Measurements from ENCODE around the gene GTPBP4.
"Not testable (repeated sequence)": the region's sequence is repeated elsewhere in the genome, so short reads cannot be mapped to it uniquely, and the experiment has no call there.

Gene GTPBP4

DNA sequence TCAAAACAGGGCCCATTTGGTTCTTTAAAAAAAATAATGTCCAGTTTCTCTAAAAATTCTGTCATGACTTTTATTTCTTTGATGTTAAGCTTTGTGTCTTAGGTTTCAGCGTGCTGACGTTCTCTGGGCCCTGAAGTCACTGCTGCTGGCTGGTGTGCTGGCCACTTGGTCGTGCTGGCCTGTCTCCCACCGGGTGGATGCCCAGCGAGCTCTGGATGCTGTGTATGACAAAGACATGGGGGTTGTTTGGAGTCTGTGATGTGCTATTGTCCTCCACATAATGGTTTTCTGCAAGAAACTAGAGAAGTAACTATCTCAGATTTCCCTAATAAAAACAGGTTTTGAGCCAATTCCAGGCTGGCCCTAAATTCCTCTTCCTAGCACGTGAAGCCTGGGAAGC, 47.0 kb downstream of the GTPBP4 start:
- DNase-seq = no peak

DNA sequence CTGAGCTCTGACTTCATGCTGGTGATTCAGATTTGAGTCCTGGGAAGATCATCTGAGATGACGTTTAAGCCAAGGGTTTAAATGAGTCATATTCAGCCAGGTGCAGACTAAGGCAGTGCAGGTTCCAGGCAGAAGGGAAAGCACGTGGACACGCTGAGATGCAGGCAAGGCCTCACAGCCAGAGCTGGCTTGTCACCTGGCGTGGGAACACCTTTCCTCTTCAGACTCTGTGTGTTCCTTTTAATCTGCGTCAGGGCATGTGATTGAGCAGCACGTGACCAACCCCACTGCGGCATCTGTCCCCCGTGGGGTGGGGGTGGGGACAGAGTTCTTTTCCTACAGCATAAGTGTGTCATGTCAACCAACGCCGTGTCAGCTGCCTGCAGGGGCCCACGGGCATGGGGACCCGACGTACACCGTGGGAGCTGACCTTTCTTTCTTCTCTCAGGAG, 48.1 kb downstream of the GTPBP4 start:
- DNase-seq = no peak

DNA sequence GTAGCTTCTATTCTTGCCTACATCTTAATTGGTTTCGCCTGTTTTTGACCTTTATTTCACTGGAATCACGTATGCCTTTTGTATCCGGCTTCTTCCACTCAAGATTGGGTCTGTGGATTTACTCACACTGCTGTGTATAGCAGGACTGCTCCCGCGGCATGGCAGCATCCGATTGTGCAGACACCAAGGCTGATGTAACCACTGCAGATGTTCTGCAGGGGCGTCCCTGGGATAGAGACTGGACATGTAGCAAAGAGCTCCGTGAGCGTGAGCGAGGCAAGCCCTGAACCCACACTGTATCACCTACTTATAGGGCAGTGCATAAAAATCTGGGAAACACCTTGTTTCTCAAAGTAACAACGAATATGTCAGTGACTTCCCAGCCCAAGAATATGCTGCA, 48.9 kb downstream of the GTPBP4 start:
- no peak for DNase-seq

DNA sequence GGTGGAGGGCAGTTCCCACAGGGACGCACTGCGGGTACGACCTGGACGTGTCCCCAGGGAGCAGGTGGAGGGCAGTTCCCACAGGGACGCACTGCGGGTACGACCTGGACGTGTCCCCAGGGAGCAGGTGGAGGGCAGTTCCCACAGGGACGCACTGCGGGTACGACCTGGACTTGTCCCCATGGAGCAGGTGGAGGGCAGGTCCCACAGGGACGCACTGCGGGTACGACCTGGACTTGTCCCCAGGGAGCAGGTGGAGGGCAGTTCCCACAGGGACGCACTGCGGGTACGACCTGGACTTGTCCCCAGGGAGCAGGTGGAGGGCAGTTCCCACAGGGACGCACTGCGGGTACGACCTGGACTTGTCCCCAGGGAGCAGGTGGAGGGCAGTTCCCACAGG, 50.5 kb downstream of the GTPBP4 start:
- DNase-seq = not testable (repeated sequence)

DNA sequence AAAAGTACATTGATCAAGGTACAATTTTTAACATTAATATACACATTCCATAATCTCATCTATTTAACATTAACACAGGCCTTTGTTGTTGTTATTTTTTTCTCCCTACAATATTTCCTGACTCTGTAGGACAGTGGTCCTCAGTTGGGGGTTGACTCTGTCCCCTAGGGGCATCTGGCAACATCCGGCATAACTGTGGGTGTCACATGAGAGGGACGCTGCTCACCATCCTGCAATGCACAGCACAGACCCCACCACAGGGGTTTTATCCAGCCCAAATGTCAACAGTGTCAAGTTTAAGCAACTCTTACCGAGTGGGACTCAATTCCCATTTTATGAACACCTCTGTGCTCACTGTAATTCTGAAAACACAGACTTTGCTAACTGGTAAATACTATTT, 51.9 kb downstream of the GTPBP4 start:
- DNase-seq = no peak

DNA sequence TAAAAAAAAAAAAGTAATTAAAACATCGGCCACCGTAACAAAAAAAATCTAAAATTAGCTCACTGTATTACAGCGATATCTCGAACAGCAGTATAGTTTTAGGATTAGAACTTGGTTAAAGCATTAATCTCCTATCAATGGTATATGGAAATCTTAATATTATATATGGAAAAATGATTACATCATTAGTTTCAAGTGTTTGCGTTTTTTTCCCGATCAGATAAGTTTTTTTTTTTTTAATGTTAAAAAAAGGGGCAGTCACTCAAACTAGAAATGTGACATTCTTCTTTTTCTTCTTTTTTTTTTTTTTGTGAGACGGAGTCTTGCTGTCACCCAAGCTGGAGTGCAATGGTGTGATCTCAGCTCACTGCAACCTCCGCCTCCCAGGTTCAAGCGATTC, 53.3 kb downstream of the GTPBP4 start:
- DNase-seq = no peak

DNA sequence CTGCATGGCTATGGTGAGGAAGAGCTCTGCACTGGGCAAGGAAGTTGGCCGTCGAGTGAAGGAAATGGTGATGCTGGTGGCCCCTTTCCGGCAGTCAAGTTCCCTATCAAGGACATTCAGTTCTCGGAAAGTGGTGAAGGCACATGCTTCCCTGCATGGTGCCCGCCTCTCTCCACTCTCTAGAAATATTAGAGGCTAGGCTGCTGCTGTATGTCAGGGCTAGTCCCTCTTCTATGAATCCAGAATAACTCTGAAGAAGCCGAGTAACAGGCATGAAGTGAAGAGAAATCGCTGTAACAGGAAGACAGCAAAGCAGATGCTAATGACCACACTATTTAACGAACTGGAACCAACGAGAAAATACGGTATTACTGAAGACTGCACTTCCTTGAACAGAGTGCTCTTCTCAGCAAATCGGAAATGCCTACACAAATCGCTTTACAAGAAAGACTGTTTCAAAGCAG, 55.3 kb downstream of the GTPBP4 start:
- DNase-seq = no peak

DNA sequence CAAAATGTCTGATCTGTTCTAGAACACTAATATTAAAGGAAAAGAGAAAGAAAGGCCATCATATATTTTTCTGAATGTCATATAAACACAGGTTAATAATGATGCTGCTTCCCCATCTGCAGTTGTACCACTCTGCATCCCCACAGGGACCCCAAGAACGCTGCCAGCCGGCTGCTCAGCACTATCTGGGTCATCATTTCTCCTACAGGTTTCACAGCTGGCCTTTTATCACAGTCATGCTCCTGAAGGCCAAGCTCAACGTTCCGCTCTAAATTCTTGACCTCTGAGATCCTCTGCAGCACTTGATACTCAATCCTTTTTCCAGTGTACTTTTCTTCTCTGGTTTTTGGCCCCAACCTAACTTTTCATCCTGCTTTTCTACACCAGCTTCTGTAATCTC, 55.9 kb downstream of the GTPBP4 start:
- no peak for DNase-seq

DNA sequence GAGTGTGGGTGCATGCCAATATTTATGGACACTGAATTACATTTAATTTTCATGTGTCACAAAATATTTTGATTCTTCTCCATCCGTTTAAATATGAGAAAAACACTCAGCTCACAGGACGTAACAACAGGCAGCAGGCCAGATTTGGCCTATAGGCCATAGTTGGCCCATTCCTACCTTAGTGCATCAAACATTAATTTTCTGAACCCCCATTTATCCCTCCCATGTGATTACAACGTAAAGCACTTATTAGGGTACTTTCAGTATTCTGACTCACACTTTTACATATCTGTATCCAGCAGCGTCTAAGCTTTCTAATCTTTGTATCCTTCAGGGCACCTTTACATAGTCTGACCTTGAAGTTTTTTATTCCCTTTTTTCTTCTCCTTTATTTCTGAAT, 56.7 kb downstream of the GTPBP4 start:
- no peak for DNase-seq

DNA sequence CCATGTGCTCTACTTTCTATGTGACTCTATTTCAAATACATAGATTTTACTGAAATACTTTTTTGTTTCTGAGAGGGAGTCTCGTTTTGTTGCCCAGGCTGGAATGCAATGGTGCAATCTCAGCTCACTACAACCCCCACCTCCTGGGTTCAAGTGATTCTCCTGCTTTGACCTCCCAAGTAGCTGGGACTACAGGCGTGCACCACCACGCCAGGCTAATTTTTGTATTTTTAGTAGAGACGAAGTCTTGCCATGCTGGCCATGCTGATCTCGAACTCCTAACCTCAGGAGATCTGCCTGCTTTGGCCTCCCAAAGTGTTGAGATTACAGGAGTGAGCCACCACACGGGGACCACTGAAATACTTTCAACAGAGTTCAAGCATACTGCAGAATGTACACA, 57.2 kb downstream of the GTPBP4 start:
- DNase-seq = no peak

DNA sequence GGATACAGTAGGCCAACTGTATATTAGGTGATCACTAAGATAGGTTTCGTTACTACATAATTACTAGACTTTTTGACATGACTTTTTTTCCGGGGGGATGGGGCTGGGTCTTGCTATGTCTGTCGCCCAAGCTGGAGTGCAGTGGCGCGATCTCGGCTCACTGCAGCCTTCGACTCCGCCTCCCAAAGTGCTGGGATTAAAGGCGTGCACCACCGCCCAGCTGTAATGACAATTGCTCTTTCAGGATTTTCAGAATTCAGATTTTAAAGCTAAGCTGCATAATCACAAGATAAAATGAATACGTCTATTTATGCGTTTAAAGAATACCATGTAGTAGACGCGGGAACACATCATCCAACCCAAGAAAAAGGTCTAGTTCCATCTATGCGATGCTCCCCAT, 59.7 kb downstream of the GTPBP4 start:
- DNase-seq = no peak

DNA sequence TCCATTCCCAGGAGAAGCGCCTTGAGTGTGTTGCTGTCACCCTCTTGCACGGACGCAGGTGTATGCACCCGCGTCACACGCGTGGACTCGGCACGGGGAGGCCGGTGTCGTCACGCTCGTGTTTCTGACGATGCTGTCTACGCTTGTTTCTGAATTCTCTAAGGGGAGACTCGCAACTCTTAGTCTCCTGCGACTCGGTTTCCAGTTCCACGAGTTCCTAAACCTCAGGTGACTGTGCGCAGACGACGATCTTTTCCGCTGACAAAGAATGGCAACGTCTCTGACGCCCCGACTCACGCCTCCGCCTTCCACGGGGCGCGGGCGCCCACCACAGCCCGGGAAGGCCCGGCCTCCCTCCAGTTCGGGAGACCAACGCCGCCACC, 60.1 kb downstream of the GTPBP4 start:
- no peak for DNase-seq

DNA sequence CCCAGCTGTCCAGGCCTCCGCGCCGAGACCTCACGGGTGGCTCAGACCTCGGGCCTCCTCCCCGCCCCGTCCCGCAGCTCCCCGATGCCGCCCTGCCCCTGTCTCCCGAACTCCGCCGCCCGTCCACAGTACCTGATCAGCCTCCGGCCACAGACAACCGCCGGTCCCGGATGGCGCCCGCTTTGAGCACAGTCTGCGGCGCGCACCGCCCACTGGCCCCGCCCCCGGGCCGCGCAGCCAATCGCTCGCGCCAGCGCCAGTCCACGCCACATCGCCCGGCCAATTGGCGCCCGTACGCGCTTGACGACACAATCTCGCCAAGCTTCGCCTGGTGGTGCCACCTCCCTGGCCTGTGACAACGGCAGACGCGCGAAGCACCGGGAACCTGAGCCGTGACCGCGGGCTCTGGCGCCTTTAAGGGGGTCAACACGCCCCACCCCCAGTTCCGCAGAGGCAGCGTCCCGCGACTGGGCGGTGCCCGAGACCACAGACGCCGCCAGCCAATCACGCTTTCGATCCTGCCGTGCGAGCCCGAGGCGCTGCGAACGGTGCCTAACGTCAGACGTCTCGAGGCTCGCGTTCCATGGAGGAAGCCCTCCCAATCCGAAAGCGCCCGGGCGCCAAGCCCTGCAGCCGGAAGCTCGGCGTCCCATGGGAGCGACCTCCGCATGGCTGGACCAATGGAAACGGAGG, 60.6 kb downstream of the GTPBP4 start, which contains the start of gene IDI1:
Gene IDI1, minus strand, starts transcription at position 388 of the 693 bp plus-strand sequence. Its CDS starts 116 bp downstream, at position 272.
- DNase-seq = peak; percentile 90

DNA sequence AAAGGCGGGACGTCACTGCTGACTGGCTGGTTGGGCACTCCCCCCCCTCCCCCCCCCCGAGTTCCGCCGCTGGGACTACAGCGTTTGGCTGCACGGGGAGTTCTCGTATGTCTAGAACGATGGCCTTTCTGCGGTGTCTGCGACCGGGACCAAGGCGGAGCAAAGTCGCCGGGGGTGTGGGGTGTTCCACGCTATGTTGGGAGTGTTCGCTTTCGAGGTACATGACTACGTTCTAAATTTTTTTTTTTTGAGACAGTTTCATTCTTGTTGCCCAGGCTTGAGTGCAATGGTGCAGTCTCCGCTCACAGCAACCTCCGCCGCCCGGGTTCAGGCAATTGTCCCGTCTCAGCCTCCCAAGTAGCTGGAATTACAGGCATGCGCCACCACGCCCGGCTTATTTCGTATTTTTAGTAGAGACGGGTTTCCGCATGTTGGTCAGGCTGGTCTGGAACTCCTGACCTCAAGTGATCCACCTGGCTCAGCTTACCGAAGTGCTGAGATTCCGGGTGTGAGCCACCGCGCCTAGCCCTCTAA, 61.3 kb downstream of the GTPBP4 start:
- DNase-seq = no peak

DNA sequence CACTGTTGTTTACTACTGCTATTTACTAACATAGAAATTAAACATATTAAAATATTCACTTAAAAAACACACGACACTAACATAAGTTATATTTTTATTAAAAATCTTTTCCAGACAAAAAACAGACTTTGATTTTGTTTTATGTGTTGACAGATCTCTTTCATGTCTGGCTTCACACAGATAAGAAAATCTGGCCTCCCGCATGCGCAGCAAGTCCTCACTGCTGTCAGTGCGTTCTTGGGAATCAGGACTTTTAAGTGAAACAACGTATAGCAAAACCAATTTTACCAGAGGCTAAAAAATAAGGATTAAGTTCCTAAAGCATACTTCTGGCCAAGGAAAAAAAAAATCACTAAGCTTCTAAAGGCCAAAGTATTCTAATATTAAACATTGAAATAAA, 61.9 kb downstream of the GTPBP4 start:
- DNase-seq = no peak

DNA sequence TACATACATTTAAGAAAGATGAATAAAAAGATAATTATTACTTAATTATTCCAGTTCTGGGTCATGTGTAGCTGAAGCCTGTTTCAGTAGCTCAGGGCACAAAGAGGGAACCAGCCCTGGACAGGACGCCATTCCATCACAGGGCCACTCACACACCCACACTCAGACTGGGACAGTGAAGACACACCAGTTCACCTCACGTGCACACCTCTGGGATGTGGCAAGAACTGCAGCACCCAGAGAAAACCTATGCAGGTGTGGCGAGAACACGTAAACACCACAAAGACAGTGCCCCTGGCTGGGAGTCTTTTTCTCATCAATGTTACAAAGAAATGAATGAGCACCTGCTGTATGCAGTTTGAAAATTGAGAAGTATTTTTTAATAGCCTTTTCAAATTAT, 62.3 kb downstream of the GTPBP4 start:
- DNase-seq = no peak

DNA sequence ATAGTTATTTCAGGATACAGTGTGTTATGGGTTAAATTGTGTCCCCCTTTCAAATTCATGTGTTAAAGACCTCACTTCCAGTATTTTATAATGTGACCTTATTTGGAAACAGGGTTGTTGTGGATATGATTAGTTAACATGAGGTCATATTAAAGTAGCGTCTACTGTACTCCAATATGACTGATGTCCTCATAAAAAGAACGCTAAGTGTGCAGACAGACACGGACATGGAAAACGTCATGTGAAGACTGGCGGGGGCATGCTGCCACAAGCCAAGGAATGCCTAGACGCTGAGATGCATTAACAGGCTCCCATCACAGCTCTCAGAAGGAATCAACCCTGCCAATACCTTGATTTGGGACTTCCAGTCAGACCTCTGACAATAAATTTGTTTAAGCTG, 66.5 kb downstream of the GTPBP4 start:
- no peak for DNase-seq

DNA sequence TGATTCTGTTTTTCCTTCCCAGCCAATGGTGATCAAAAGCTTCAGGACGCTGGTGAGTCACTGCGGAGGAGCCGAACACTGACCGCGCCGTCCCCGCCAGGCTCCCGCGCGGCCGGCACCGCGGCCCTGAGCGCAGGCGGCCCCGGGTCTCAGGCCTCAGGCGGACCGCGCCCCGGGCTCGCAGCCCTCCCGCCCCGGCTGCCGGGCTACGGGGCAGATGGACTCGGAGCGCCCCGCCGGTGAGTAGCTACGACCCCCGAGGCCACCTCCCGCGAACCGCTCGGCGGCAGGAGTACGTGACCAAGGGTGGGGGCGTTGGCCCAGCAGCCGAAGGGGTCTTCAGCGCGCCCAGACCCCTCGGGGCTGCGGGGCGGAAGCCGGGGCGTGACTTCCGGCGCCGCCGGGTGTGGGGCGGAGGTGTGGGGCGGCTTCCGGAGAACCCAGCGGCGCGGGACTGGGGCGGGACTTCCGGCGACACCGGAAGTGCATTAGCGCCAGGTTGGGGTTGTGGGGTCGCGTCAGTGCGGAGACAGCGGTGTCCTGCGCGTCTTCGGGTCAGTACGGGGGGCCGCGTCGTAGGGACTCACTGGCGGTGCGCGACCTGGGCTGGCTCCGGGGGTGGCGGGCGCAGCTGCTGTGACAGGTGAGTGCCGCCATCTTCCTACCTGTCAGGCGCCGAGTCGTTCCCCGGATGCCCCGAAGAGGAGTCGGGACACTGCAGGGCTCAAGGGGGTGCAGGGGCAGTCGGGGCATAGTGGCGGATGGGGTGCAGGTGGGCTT, 68.3 kb downstream of the GTPBP4 start, which contains the start of gene WDR37:
Gene WDR37, plus strand, starts transcription at position 60 of the 780 bp plus-strand sequence. CDS start 15,771 bp downstream, outside the sequence.
- peak; percentile 81 for DNase-seq

DNA sequence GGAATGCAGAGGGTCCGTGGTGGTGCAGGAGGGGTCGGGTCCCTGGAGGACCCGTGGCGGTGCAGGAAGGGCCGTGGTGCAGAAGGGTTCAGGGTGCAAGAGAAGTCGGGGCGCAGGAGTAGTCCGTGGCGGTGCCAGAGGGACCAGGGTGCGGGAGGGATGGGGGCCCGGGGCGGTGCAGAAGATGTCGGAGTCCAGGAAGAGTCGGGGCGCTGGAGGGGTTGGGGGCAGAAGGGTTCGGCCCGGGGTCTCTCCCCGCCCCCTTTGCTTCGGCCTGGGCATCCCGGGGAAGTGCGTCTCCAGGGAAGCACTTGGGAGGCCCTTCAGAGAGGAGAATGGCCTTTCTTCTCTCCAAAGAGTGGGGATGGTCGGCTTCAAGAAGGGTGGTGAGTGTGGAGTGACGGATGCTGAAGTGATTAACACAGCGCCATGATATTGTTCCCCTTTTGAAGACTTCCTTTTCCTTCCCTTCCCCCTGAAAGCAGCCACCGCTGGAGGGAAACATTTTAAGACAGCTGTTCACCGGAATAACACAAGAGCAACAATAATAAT, 68.9 kb downstream of the GTPBP4 start:
- no peak for DNase-seq

DNA sequence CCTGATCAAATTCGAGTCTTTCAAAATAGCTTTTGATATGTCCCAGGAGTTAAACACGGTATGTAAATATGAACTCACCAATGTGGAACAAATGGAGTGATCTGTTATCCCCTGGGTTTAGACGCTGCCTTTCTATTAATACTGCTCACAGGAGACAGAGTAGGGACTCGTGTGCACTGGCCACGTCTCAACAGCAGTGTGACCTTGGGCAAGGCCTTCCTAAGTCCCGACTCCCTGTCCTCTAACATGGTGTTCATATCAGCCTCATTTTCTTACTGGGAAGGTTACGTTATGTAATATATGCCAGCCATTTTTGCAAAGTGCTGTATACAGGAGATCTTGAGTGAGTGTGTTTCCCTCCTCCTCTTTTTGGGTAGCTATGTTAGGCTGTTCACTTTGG, 69.8 kb downstream of the GTPBP4 start:
- no peak for DNase-seq

DNA sequence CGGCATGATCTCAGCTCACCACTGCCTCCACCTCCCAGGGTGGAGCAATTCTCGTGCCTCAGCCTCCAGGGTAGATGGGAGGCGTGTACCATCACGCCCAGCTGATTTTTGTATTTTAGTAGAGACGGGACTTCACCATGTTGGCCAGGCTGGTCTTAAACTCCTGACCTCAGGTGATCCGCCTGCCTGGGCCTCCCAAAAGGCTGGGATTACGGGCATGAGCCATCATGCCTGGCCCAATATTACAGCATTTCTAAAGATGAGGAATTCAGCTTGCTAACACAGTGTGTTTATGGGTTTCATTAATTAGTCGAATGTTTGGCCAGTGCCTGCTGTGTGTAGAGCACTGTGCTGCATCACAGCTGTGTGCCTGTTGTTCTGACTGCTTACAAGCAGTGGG, 71.7 kb downstream of the GTPBP4 start:
- no peak for DNase-seq

DNA sequence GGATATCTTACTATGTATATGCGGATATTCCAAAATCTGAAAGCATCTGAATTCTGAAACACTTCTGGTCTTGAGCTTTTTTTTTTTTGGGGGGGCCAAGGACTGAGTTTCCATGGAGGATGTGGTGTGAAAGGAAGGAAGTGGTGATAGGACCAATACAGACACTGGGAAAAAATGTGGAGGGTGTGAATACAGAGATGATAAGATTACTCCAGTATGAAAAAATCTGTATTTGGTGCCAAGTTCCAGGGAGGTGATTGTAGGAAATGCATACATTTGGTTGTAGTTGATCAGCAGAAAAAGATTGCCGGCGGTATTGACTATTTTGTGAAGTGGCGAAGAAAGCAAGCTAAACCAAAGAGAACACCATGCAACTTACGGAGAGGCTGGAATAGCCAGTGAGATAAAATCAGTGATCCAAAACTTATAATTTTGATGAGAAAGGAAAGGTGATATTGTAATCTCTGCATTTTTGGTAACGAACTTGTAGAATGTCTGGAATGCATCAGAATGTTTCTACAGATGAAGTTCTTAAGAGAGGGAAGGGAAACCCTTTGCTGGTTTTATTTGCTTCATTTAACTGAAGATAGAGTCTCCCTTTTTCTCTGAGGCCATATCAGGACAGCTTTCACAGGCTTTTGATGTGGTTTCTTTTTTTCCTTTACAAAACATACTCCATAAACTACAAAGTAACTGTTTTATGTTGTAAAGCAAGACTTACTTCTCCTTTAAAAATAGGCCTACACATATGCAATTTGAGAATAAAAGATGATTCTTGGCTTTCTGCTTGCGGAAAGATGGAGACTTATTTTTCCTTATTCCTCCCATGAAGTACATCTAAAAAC, 73.9 kb downstream of the GTPBP4 start:
- no peak for DNase-seq

Data from activated T-cell treated with anti-CD3 and anti-CD28 coated beads for 4 hours (primary cell).